H9 (cell line): ENCODE data around the gene TBC1D8. TPM values are rescaled to one million over a fixed set of nuclear protein-coding genes. Genes with fewer than 3 reads are reported as not detected.
A peak's percentile ranks its signal among the peaks of the same experiment; 100 is the strongest.

Source experiments
- DNase-seq: peaks from one replicate; pipeline ENCODE4 v3.0.0-alpha.2; 2017
- H2AFZ ChIP-seq: one replicate; pipeline ENCODE4 v1.6.1; 2013; ENCODE audit warnings: mild to moderate bottlenecking, low read length, control low read depth, moderate library complexity
- H2AK5ac ChIP-seq: 2 replicates; pipeline ENCODE4 v1.6.1; 2013; ENCODE audit warnings: low read length, control low read depth, mixed read lengths; ENCODE audit not compliant: insufficient read length
- H2BK120ac ChIP-seq: one replicate; pipeline ENCODE4 v1.6.1; 2013; ENCODE audit warnings: low read depth, mild to moderate bottlenecking, low read length, control low read depth, inconsistent platforms; ENCODE audit not compliant: poor library complexity, severe bottlenecking
- H2BK12ac ChIP-seq: 2 replicates; pipeline ENCODE4 v1.6.1; 2013; ENCODE audit warnings: low read length, control low read depth, mixed read lengths, low read depth; ENCODE audit not compliant: insufficient read length
- H2BK15ac ChIP-seq: 2 replicates; pipeline ENCODE4 v1.6.1; 2013; ENCODE audit warnings: low read depth, low read length, control low read depth
- H2BK20ac ChIP-seq: one replicate; pipeline ENCODE4 v1.6.1; 2013; ENCODE audit warnings: low read depth, mild to moderate bottlenecking, low read length, control low read depth, inconsistent platforms; ENCODE audit not compliant: poor library complexity, severe bottlenecking
- H2BK5ac ChIP-seq: 2 replicates; pipeline ENCODE4 v1.6.1; 2013; ENCODE audit warnings: low read length, control low read depth, mixed read lengths; ENCODE audit not compliant: insufficient read length
- H3K14ac ChIP-seq: 2 replicates; pipeline ENCODE4 v1.6.1; 2013; ENCODE audit warnings: low read length, control low read depth; ENCODE audit not compliant: insufficient read depth
- H3K18ac ChIP-seq: 2 replicates; pipeline ENCODE4 v1.6.1; 2013; ENCODE audit warnings: low read depth, mild to moderate bottlenecking, mixed read lengths, low read length, control low read depth; ENCODE audit not compliant: insufficient read length
- H3K23ac ChIP-seq: 2 replicates; pipeline ENCODE4 v1.6.1; 2013; ENCODE audit warnings: low read length, control low read depth, mixed read lengths, low read depth; ENCODE audit not compliant: insufficient read length
- H3K23me2 ChIP-seq: 2 replicates; pipeline ENCODE4 v1.6.1; 2013; ENCODE audit warnings: low read depth, mild to moderate bottlenecking, mixed read lengths, low read length, control low read depth; ENCODE audit not compliant: insufficient read length, poor library complexity, severe bottlenecking
- H3K27ac ChIP-seq: 2 replicates; pipeline ENCODE4 v1.5.1; 2013; ENCODE audit warnings: low read length, control low read depth, mixed read lengths, low read depth; ENCODE audit not compliant: insufficient read length
- H3K27me3 ChIP-seq: 2 replicates; pipeline ENCODE4 v1.6.1; 2013; ENCODE audit warnings: low read length, control low read depth, inconsistent platforms; ENCODE audit not compliant: insufficient read depth
- H3K4ac ChIP-seq: 2 replicates; pipeline ENCODE4 v1.6.1; 2013; ENCODE audit warnings: low read depth, mild to moderate bottlenecking, control low read depth, inconsistent platforms, low read length, moderate library complexity
- H3K4me1 ChIP-seq: 2 replicates; pipeline ENCODE4 v1.6.1; 2013; ENCODE audit warnings: low read length, control low read depth, inconsistent platforms; ENCODE audit not compliant: insufficient read depth
- H3K4me2 ChIP-seq: 2 replicates; pipeline ENCODE4 v1.6.1; 2013; ENCODE audit warnings: low read length, control low read depth, mixed read lengths; ENCODE audit not compliant: insufficient read length, insufficient read depth
- H3K56ac ChIP-seq: 2 replicates; pipeline ENCODE4 v1.6.1; 2013; ENCODE audit warnings: low read depth, mild to moderate bottlenecking, mixed read lengths, low read length, control low read depth; ENCODE audit not compliant: insufficient read length
- H3K79me1 ChIP-seq: 2 replicates; pipeline ENCODE4 v1.6.1; 2013; ENCODE audit warnings: low read depth, mild to moderate bottlenecking, moderate library complexity, low read length, control low read depth, inconsistent platforms; ENCODE audit not compliant: insufficient read depth, poor library complexity, severe bottlenecking
- H3K79me2 ChIP-seq: 2 replicates; pipeline ENCODE4 v1.6.1; 2013; ENCODE audit warnings: low read length, control low read depth, inconsistent platforms; ENCODE audit not compliant: insufficient read depth
- H3K9ac ChIP-seq: 2 replicates; pipeline ENCODE4 v1.6.1; 2013; ENCODE audit warnings: low read length, control low read depth, mixed read lengths; ENCODE audit not compliant: insufficient read length; ENCODE audit errors: extremely low read depth
- H3K9me3 ChIP-seq: one replicate; pipeline ENCODE4 v1.6.1; 2013; ENCODE audit warnings: low read depth, low read length, inconsistent platforms; ENCODE audit not compliant: control insufficient read depth
- H3T11ph ChIP-seq: one replicate; pipeline ENCODE4 v1.6.1; 2013; ENCODE audit warnings: mild to moderate bottlenecking, low read length, control low read depth, inconsistent platforms
- H4K20me1 ChIP-seq: one replicate; pipeline ENCODE4 v1.6.1; 2013; ENCODE audit not compliant: control insufficient read depth, insufficient read length, insufficient read depth
- H4K5ac ChIP-seq: 2 replicates; pipeline ENCODE4 v1.6.1; 2013; ENCODE audit warnings: low read depth, mild to moderate bottlenecking, mixed read lengths, low read length, control low read depth; ENCODE audit not compliant: insufficient read length
- H4K8ac ChIP-seq: replicated peaks from 2 replicates; pipeline ENCODE4 v1.6.1; 2013; ENCODE audit warnings: low read length, control low read depth, mixed read lengths, low read depth; ENCODE audit not compliant: insufficient read length
- H4K91ac ChIP-seq: 2 replicates; pipeline ENCODE4 v1.6.1; 2013; ENCODE audit warnings: low read depth, mild to moderate bottlenecking, moderate library complexity, mixed read lengths, low read length, control low read depth; ENCODE audit not compliant: insufficient read length
- H3K27ac Mint-ChIP-seq, 3 experiments: 2 replicates in 2 of 3; 3 replicates in 1 of 3; pipeline ENCODE4 v1.8.0; 2020 to 2021; ENCODE audit warnings: mixed read lengths in 3 of 3, mild to moderate bottlenecking in 1 of 3, moderate library complexity in 1 of 3
- H3K27me3 Mint-ChIP-seq: 2 replicates; pipeline ENCODE4 v1.8.0; 2021; ENCODE audit warnings: low read depth, mild to moderate bottlenecking, moderate library complexity, mixed read lengths
- H3K36me3 Mint-ChIP-seq, 3 experiments: 2 replicates in 2 of 3; 3 replicates in 1 of 3; pipeline ENCODE4 v1.8.0; 2020 to 2021; ENCODE audit warnings: low read depth in 3 of 3, mixed read lengths in 3 of 3; ENCODE audit not compliant: insufficient read depth in 1 of 3
- H3K4me1 Mint-ChIP-seq, 2 experiments: 2 replicates each; pipeline ENCODE4 v1.8.0; 2020; ENCODE audit warnings: mixed read lengths in 2 of 2
- H3K4me3 Mint-ChIP-seq, 2 experiments: 2 replicates in 1 of 2; 3 replicates in 1 of 2; pipeline ENCODE4 v1.8.0; 2020 to 2021; ENCODE audit warnings: mild to moderate bottlenecking in 2 of 2, mixed read lengths in 2 of 2, moderate library complexity in 1 of 2
- H3K9me3 Mint-ChIP-seq, 2 experiments: 2 replicates in 1 of 2; 3 replicates in 1 of 2; pipeline ENCODE4 v1.8.0; 2020; ENCODE audit warnings: mild to moderate bottlenecking in 2 of 2, mixed read lengths in 2 of 2, moderate library complexity in 1 of 2
- CTCF ChIP-seq: fragments of 200-600 bp; sonication (generic); conservative IDR thresholded peaks from 3 replicates; pipeline ENCODE4 v1.8.0; 2021; ENCODE audit warnings: antibody characterized with exemption, mild to moderate bottlenecking
- WGBS: extraction: QIAGEN DNeasy Blood & Tissue Kit; methylation state at CpG from one replicate; pipeline ENCODE4 v1.1.7; 2013; ENCODE audit warnings: missing lambda C conversion rate, low lambda C conversion rate, mixed read lengths; ENCODE audit not compliant: insufficient read length; ENCODE audit errors: extremely low coverage; 5-methylcytosine and 5-hydroxymethylcytosine counted together
- total RNA-seq: library from RNA; stranded (reverse); gene quantifications from 2 replicates; pipeline ENCODE4 v1.2.1, GENCODE V29; 2021

The TBC1D8 gene
- total RNA-seq, 1 experiment from 2014 or later: 16.6 TPM

- Histone ChIP-seq H3K27me3 (no peaks in the 10 kb centered on the region), H3K4me2 (no peak overlapping the region), H3K79me1 (no peaks in the 10 kb centered on the region), H3K9ac (no peak overlapping the region), H3K18ac (no peak overlapping the region), H2BK20ac (no peak overlapping the region), H2BK12ac (no peak overlapping the region), H3K4me1 (no peaks in the 10 kb centered on the region; the same call in 1 of the 2 replicates), H2AK5ac (no peak overlapping the region), H3K9me3 (no peaks in the 10 kb centered on the region), H4K91ac (no peak overlapping the region), H2BK5ac (no peak overlapping the region), H4K8ac (no peak overlapping the region), H3K4ac (no peak overlapping the region), H3K79me2 (peaks cover 19% of the 10 kb centered on the region; the same call in 1 of the 2 replicates), H2BK15ac (no peak overlapping the region), H3K23me2 (no peaks in the 10 kb centered on the region), H4K20me1 (no peaks in the 10 kb centered on the region), H3K14ac (0 out of 2 replicates have a peak overlapping the region, but pooled peaks have one; percentile 58), H4K5ac (no peak overlapping the region), H2AFZ (no peak overlapping the region), H3T11ph (no peak overlapping the region), H3K56ac (no peak overlapping the region), H2BK120ac (no peak overlapping the region), H3K23ac (no peak overlapping the region), H3K27ac (no peak overlapping the region)
- Mint-ChIP-seq H3K9me3 (peaks cover 6 to 11% of the 10 kb centered on the region in 2 experiments; a peak in 3 of 5 replicates), H3K27ac (peak overlapping the region in 1 of 3 experiments; percentile 2; a peak in 2 of 7 replicates), H3K4me3 (no peak overlapping the region), H3K4me1 (peaks cover 33 to 34% of the 10 kb centered on the region in 2 experiments), H3K36me3 (peaks cover 4 to 14% (median 7%) of the 10 kb centered on the region in 3 experiments; a peak in 6 of 7 replicates), H3K27me3 (no peaks in the 10 kb centered on the region)
- WGBS: no CpG with 5 or more reads among the region's 4 CpGs
- TF ChIP-seq CTCF: no peak
- DNase-seq: no peak
Observed at GRCh38 chr2:101139495-101139894, 11.7 kb downstream of the TBC1D8 start.
